ENCODE measurements around the gene GLG1.

The GLG1 gene

GRCh38 chr16:74568961-74569631 is 37.8 kb downstream of the GLG1 start:
- TF ChIP-seq EP300 (IDR thresholded peaks at IDR 0.05; ENCODE audit: borderline replicate concordance) (no peak), EGR1 (IDR thresholded peaks at IDR 0.05) (no peak), TEAD4 (IDR thresholded peaks at IDR 0.05) (no peak), NFIC (IDR thresholded peaks at IDR 0.05) (no peak), TAF1 (IDR thresholded peaks at IDR 0.05; ENCODE audit: low read depth) (no peak), YY1 (IDR thresholded peaks at IDR 0.05; ENCODE audit: low read depth) (no peak), FOXM1 (IDR thresholded peaks at IDR 0.05; ENCODE audit: borderline replicate concordance, low read depth) (no peak), ZBTB7A (IDR thresholded peaks at IDR 0.05; ENCODE audit: low read depth) (no peak), CEBPB (IDR thresholded peaks at IDR 0.05) (no peak), RAD21 (IDR thresholded peaks at IDR 0.05; ENCODE audit: low read depth) (no peak), TCF12 (IDR thresholded peaks at IDR 0.05; ENCODE audit: low read depth) (no peak)
- TF ChIP-seq, protein P1, sequence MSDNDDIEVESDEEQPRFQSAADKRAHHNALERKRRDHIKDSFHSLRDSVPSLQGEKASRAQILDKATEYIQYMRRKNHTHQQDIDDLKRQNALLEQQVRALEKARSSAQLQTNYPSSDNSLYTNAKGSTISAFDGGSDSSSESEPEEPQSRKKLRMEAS (IDR thresholded peaks at IDR 0.05): no peak
- TF ChIP-seq, protein P2, sequence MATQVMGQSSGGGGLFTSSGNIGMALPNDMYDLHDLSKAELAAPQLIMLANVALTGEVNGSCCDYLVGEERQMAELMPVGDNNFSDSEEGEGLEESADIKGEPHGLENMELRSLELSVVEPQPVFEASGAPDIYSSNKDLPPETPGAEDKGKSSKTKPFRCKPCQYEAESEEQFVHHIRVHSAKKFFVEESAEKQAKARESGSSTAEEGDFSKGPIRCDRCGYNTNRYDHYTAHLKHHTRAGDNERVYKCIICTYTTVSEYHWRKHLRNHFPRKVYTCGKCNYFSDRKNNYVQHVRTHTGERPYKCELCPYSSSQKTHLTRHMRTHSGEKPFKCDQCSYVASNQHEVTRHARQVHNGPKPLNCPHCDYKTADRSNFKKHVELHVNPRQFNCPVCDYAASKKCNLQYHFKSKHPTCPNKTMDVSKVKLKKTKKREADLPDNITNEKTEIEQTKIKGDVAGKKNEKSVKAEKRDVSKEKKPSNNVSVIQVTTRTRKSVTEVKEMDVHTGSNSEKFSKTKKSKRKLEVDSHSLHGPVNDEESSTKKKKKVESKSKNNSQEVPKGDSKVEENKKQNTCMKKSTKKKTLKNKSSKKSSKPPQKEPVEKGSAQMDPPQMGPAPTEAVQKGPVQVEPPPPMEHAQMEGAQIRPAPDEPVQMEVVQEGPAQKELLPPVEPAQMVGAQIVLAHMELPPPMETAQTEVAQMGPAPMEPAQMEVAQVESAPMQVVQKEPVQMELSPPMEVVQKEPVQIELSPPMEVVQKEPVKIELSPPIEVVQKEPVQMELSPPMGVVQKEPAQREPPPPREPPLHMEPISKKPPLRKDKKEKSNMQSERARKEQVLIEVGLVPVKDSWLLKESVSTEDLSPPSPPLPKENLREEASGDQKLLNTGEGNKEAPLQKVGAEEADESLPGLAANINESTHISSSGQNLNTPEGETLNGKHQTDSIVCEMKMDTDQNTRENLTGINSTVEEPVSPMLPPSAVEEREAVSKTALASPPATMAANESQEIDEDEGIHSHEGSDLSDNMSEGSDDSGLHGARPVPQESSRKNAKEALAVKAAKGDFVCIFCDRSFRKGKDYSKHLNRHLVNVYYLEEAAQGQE (IDR thresholded peaks at IDR 0.05; ENCODE audit: low read depth): no peak

DNA sequence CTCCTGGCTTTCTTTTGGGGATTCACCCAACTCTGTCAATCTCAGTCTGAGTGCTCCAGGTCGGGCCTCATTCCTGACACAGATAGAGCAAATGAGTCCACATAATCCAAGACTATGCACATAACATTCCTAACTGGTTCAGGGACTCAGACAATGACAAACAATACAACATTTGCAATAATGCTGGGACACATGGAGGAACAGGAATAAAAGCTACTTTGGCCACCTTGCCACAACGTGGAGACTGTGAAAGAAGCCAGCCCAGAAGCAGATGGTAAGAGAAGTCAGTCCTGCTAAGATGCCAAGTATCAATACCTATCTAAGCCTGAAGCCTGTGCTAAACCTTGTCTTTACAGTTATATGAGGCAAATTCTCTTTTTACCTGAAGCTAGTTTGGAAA is 39.0 kb downstream of the GLG1 start:
- no peak for TF ChIP-seq CEBPB (IDR thresholded peaks at IDR 0.05)
- TF ChIP-seq NFIC (IDR thresholded peaks at IDR 0.05): no peak
- no peak for TF ChIP-seq EP300 (IDR thresholded peaks at IDR 0.05; ENCODE audit: borderline replicate concordance)
- TF ChIP-seq, protein P3, sequence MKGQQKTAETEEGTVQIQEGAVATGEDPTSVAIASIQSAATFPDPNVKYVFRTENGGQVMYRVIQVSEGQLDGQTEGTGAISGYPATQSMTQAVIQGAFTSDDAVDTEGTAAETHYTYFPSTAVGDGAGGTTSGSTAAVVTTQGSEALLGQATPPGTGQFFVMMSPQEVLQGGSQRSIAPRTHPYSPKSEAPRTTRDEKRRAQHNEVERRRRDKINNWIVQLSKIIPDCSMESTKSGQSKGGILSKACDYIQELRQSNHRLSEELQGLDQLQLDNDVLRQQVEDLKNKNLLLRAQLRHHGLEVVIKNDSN (IDR thresholded peaks at IDR 0.05): no peak
- no peak for TF ChIP-seq TAF1 (IDR thresholded peaks at IDR 0.05; ENCODE audit: low read depth)
- no peak for TF ChIP-seq RAD21 (IDR thresholded peaks at IDR 0.05; ENCODE audit: low read depth)
- no peak for TF ChIP-seq FOXM1 (IDR thresholded peaks at IDR 0.05; ENCODE audit: borderline replicate concordance, low read depth)
- TF ChIP-seq ZBTB7A (IDR thresholded peaks at IDR 0.05; ENCODE audit: low read depth): no peak
- no peak for TF ChIP-seq YY1 (IDR thresholded peaks at IDR 0.05; ENCODE audit: low read depth)
- TF ChIP-seq, protein P1 (IDR thresholded peaks at IDR 0.05): no peak
- TF ChIP-seq, protein P2 (IDR thresholded peaks at IDR 0.05; ENCODE audit: low read depth): no peak

DNA sequence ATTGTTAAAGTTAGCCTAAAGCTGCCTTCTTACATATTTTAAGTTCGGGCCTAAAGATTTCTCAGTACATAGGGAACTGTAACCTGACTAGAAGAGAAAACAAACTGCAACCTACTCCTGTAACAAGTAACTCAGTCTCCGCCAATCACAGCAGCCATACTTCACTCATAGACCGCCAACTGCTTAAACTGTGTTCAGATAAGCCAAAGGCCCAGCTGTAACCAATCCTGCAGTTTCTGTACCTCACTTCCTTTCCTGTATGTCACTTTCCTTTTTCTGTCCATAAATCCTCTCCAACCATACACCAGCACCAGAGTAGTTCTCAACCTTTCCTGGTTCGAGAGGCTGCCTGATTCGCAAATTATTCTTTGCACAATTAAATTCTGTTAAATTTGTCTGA is 41.5 kb downstream of the GLG1 start:
- TF ChIP-seq, protein P3 (IDR thresholded peaks at IDR 0.05): no peak
- no peak for TF ChIP-seq RAD21 (IDR thresholded peaks at IDR 0.05; ENCODE audit: low read depth)
- no peak for TF ChIP-seq TAF1 (IDR thresholded peaks at IDR 0.05; ENCODE audit: low read depth)
- no peak for TF ChIP-seq FOXM1 (IDR thresholded peaks at IDR 0.05; ENCODE audit: borderline replicate concordance, low read depth)
- no peak for TF ChIP-seq EGR1 (IDR thresholded peaks at IDR 0.05)
- TF ChIP-seq, protein P2 (IDR thresholded peaks at IDR 0.05; ENCODE audit: low read depth): no peak

- no peak for TF ChIP-seq CREB1 (IDR thresholded peaks at IDR 0.05; ENCODE audit: low read depth)
- TF ChIP-seq TCF12 (IDR thresholded peaks at IDR 0.05; ENCODE audit: low read depth): no peak
Observed at GRCh38 chr16:74564451-74564984, 42.4 kb downstream of the GLG1 start.

- TF ChIP-seq RAD21 (IDR thresholded peaks at IDR 0.05; ENCODE audit: low read depth): no peak
- TF ChIP-seq NFIC (IDR thresholded peaks at IDR 0.05): no peak
Observed at GRCh38 chr16:74563828-74564263, 43.1 kb downstream of the GLG1 start.
